ENCODE measurements around the gene ADAMTS12. TPM values are rescaled to one million over a fixed set of nuclear protein-coding genes. Genes with fewer than 3 reads are reported as not detected.

The ADAMTS12 gene
- total RNA-seq, 4 donors from 2014 or later = 0.49 to 3.1 (median 2.5) TPM

- H3K9me3 ChIP-seq = no peaks in the 10 kb centered on the region
- no peak for ATAC-seq
- no peak for TF ChIP-seq CTCF (IDR thresholded peaks at IDR 0.05 in 4 of 5, conservative IDR thresholded peaks at IDR 0.05 in 1 of 5)
- TF ChIP-seq POLR2A (IDR thresholded peaks at IDR 0.05) = no peak
- H3K27ac ChIP-seq = no peak overlapping the region
- H3K4me3 ChIP-seq = no peak overlapping the region
- no peaks in the 10 kb centered on the region for H3K4me1 ChIP-seq
- in situ Hi-C loops (cut with MboI; ENCODE audit: low sequenced_read_pairs in 4 of 4) (no loop called here), intact Hi-C loops (cut with DNase I; ENCODE audit: low total_unique reads) (no loop called here)
- H3K27me3 ChIP-seq = no peaks in the 10 kb centered on the region
- H3K36me3 ChIP-seq = no peaks in the 10 kb centered on the region
- DNase-seq = no peak
These were observed 49.9 kb downstream of the ADAMTS12 start for GRCh38 chr5:33841891-33842290.

- H3K36me3 ChIP-seq = no peaks in the 10 kb centered on the region
- no peaks in the 10 kb centered on the region for H3K9me3 ChIP-seq
- H3K4me1 ChIP-seq = no peaks in the 10 kb centered on the region
- DNase-seq (no peak), ATAC-seq (no peak)
- no peak for TF ChIP-seq POLR2A (IDR thresholded peaks at IDR 0.05)
- TF ChIP-seq CTCF (IDR thresholded peaks at IDR 0.05 in 4 of 5, conservative IDR thresholded peaks at IDR 0.05 in 1 of 5) = no peak
- in situ Hi-C loops (cut with MboI; ENCODE audit: low sequenced_read_pairs in 4 of 4) = no loop called here
- no peaks in the 10 kb centered on the region for H3K27me3 ChIP-seq
- intact Hi-C loops (cut with DNase I; ENCODE audit: low total_unique reads) = no loop called here
- H3K4me3 ChIP-seq = no peak overlapping the region
- H3K27ac ChIP-seq = no peak overlapping the region
These were observed 50.8 kb downstream of the ADAMTS12 start for GRCh38 chr5:33840927-33841547.

- Histone ChIP-seq H3K4me3 (no peak overlapping the region), H3K27ac (no peak overlapping the region), H3K4me1 (no peaks in the 10 kb centered on the region), H3K36me3 (no peaks in the 10 kb centered on the region), H3K9me3 (no peaks in the 10 kb centered on the region), H3K27me3 (no peaks in the 10 kb centered on the region)
- TF ChIP-seq CTCF (IDR thresholded peaks at IDR 0.05 in 4 of 5, conservative IDR thresholded peaks at IDR 0.05 in 1 of 5) (no peak), POLR2A (IDR thresholded peaks at IDR 0.05) (no peak)
- ATAC-seq = no peak
- no peak for DNase-seq
- in situ Hi-C loops (cut with MboI; ENCODE audit: low sequenced_read_pairs in 4 of 4) = no loop called here
- intact Hi-C loops (cut with DNase I; ENCODE audit: low total_unique reads) = no loop called here
These were observed 54.5 kb downstream of the ADAMTS12 start for GRCh38 chr5:33837301-33837700.

GRCh38 chr5:33834334-33834733 lies 57.5 kb downstream of the ADAMTS12 start:
- Histone ChIP-seq H3K27ac (no peak overlapping the region), H3K4me3 (no peak overlapping the region), H3K9me3 (no peaks in the 10 kb centered on the region), H3K27me3 (no peaks in the 10 kb centered on the region), H3K36me3 (no peaks in the 10 kb centered on the region), H3K4me1 (no peaks in the 10 kb centered on the region)
- DNase-seq (no peak), ATAC-seq (no peak)
- intact Hi-C loops (cut with DNase I; ENCODE audit: low total_unique reads) (no loop called here), in situ Hi-C loops (cut with MboI; ENCODE audit: low sequenced_read_pairs in 4 of 4) (no loop called here)
- TF ChIP-seq POLR2A (IDR thresholded peaks at IDR 0.05) = no peak
- TF ChIP-seq CTCF (IDR thresholded peaks at IDR 0.05 in 4 of 5, conservative IDR thresholded peaks at IDR 0.05 in 1 of 5) = no peak

- ATAC-seq = no peak
- no peak for DNase-seq
- H3K27ac ChIP-seq = no peak overlapping the region
These were observed 58.6 kb downstream of the ADAMTS12 start for GRCh38 chr5:33833237-33833575.

More at GRCh38 chr5:33833237-33833575, 58.6 kb downstream of the ADAMTS12 start:
- H3K27me3 ChIP-seq = no peaks in the 10 kb centered on the region
- no peaks in the 10 kb centered on the region for H3K36me3 ChIP-seq
- in situ Hi-C loops (cut with MboI; ENCODE audit: low sequenced_read_pairs in 4 of 4) (no loop called here), intact Hi-C loops (cut with DNase I; ENCODE audit: low total_unique reads) (no loop called here)
- no peak for TF ChIP-seq CTCF (IDR thresholded peaks at IDR 0.05 in 4 of 5, conservative IDR thresholded peaks at IDR 0.05 in 1 of 5)
- no peak for TF ChIP-seq POLR2A (IDR thresholded peaks at IDR 0.05)
- H3K9me3 ChIP-seq = no peaks in the 10 kb centered on the region
- no peaks in the 10 kb centered on the region for H3K4me1 ChIP-seq
- H3K4me3 ChIP-seq = no peak overlapping the region
